ENCODE data around the gene LHX6.

Gene LHX6

DNA sequence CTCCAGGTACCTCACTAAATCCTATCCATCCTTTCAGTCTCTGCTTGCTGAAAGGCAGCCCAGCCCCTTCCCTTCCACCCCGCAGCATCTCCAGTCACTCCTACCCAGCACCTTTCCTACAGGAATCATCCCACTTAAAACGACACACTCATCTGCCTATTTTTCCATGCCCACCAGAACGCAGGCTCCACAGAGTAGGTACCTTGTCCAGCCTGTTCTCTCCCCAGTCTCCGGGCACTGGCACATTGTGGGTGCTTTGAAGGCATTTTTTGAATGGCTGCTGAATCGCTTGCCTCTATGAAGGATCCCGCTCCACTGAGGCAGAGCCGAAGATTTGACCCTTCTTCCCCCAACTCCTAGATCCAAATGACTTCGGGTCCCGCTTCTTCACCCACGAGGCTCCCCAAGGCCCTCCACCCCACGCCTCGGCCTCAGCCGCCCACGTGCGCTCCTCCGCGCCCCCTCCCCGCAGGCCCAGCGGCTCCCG is 15.6 kb downstream of the LHX6 start:
- no peak for TF ChIP-seq EGR1 (IDR thresholded peaks at IDR 0.05)
- TF ChIP-seq TAF1 (IDR thresholded peaks at IDR 0.05; ENCODE audit: low read depth), result no peak
- no peak for TF ChIP-seq FOXM1 (IDR thresholded peaks at IDR 0.05; ENCODE audit: borderline replicate concordance, low read depth)
- TF ChIP-seq, protein P1, sequence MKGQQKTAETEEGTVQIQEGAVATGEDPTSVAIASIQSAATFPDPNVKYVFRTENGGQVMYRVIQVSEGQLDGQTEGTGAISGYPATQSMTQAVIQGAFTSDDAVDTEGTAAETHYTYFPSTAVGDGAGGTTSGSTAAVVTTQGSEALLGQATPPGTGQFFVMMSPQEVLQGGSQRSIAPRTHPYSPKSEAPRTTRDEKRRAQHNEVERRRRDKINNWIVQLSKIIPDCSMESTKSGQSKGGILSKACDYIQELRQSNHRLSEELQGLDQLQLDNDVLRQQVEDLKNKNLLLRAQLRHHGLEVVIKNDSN (IDR thresholded peaks at IDR 0.05), result no peak

DNA sequence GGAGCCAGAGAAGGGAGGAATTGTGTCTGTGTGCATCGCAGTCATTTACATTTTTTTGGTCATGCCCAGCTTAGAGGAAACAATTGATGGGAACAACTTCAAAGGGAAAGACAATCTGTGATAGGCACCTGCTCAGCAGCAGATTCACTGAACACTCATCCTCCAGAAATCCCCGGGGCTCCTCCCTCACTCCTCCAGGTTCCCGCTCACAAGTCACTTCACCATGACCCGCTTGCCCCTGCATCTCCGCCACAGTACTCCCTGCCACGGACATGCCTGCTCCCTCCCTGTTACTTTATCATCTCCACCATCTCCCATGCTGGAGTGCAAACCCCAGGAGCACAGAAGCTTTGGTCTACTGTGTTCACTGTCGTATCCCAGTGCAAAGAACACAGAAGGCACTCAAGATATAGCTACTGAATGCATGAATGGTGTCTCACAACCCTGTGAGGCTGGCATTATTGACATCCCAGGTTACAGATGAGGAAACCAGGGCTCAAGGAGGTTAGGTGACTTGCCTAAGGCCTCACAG is 16.2 kb downstream of the LHX6 start:
- TF ChIP-seq TEAD4 (IDR thresholded peaks at IDR 0.05) (no peak), EP300 (IDR thresholded peaks at IDR 0.05; ENCODE audit: borderline replicate concordance) (no peak), FOXM1 (IDR thresholded peaks at IDR 0.05; ENCODE audit: borderline replicate concordance, low read depth) (no peak), ZBTB7A (IDR thresholded peaks at IDR 0.05; ENCODE audit: low read depth) (no peak), TCF12 (IDR thresholded peaks at IDR 0.05; ENCODE audit: low read depth) (no peak), YY1 (IDR thresholded peaks at IDR 0.05; ENCODE audit: low read depth) (no peak), TAF1 (IDR thresholded peaks at IDR 0.05; ENCODE audit: low read depth) (no peak), EGR1 (IDR thresholded peaks at IDR 0.05) (no peak)
- TF ChIP-seq, protein P2, sequence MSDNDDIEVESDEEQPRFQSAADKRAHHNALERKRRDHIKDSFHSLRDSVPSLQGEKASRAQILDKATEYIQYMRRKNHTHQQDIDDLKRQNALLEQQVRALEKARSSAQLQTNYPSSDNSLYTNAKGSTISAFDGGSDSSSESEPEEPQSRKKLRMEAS (IDR thresholded peaks at IDR 0.05), result no peak

DNA sequence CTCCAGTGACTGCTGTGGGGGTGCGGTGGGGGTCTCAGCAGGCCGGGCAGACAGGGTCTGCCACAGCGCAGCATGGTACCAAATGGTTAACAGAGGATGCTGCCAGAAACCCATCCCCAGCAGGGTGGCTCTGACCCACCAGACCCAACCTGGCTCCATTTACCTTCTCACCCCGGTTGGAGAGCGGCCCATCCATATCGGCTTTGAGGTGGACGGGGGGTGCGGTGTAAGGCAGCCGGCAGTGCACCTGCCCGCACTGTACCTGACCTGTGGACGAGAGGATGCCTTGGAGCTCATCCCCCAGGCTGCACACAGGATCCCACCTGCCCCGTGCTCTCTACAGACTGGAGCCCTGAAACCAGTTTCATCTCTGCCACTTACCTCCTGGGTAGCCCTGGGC is 19.3 kb downstream of the LHX6 start:
- TF ChIP-seq TCF12 (IDR thresholded peaks at IDR 0.05; ENCODE audit: low read depth), result no peak
- no peak for TF ChIP-seq CREB1 (IDR thresholded peaks at IDR 0.05; ENCODE audit: low read depth)
- no peak for TF ChIP-seq TEAD4 (IDR thresholded peaks at IDR 0.05)
- no peak for TF ChIP-seq CEBPB (IDR thresholded peaks at IDR 0.05)
- no peak for TF ChIP-seq FOXM1 (IDR thresholded peaks at IDR 0.05; ENCODE audit: borderline replicate concordance, low read depth)
- TF ChIP-seq EP300 (IDR thresholded peaks at IDR 0.05; ENCODE audit: borderline replicate concordance), result no peak
- TF ChIP-seq, protein P1 (IDR thresholded peaks at IDR 0.05), result no peak
- TF ChIP-seq EGR1 (IDR thresholded peaks at IDR 0.05), result no peak

DNA sequence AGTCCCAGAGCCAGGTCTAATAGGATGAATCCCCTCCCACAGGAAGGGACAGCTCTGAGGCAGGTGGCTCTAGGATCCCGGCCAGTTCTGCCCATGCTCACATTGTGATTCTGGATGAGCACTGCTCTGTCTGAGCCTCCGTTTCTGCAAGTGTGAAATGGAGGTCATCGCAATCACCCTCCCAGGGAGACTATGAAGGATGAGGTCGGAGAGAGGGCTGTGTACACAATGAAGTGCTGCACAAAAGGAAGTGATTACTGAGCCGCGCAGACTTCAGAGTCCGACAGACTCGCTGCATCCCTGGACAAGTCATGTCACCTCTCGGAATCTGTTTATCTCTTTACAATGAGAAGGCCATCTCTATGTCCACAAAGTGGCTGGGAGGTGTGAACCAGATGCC is 21.7 kb downstream of the LHX6 start:
- TF ChIP-seq TAF1 (IDR thresholded peaks at IDR 0.05; ENCODE audit: low read depth), result no peak
- no peak for TF ChIP-seq FOXM1 (IDR thresholded peaks at IDR 0.05; ENCODE audit: borderline replicate concordance, low read depth)
- TF ChIP-seq RAD21 (IDR thresholded peaks at IDR 0.05; ENCODE audit: low read depth), result no peak
- no peak for TF ChIP-seq YY1 (IDR thresholded peaks at IDR 0.05; ENCODE audit: low read depth)
- TF ChIP-seq, protein P2 (IDR thresholded peaks at IDR 0.05), result no peak
- no peak for TF ChIP-seq TCF12 (IDR thresholded peaks at IDR 0.05; ENCODE audit: low read depth)

DNA sequence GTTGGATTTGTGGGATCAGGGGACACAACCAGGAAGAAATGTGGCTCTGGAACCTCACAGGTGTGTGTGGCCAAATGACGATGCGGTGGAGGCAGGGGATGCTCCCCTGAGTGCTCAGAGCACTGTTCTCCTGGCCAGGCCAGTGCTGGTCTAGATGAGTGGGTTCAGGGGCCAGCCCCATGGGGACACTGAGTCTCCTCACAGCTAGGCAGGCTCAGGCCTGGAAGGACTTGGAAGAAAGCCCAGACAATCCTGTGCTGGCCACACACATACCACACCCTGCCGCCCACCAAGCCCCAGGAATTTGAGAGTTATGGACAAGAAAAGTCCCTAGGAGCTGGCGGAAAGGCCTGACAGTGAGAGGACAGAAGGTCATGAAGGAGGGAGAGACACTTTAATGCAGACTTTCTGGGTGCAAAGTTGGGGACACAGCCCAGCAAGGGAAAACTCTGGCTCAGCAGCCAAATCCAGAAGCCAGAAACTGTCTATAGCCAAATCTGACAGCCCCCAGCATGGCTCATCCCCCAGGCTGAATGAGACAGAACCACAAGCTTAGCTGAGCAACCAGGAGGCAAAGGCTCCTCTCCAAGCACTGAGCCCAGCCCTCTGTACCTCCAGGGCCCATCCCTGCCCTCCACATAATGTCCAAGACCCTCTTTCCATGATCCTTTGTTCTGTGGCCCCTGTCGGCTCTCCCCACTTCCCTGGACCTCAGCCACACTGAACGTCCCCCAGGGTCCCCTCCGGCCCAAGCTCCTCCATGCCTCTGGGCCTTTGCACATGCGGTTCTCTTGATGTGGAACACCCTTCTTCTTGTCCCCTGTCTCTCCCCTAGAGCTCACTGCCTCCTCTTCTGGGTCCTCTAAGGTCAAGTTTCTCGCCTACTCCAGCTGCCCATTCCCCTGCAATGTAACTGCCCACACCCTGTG is 22.4 kb downstream of the LHX6 start:
- TF ChIP-seq, protein P2 (IDR thresholded peaks at IDR 0.05), result no peak
- no peak for TF ChIP-seq EP300 (IDR thresholded peaks at IDR 0.05; ENCODE audit: borderline replicate concordance)
- TF ChIP-seq EGR1 (IDR thresholded peaks at IDR 0.05), result no peak
- no peak for TF ChIP-seq CEBPB (IDR thresholded peaks at IDR 0.05)
- no peak for TF ChIP-seq ZBTB7A (IDR thresholded peaks at IDR 0.05; ENCODE audit: low read depth)

DNA sequence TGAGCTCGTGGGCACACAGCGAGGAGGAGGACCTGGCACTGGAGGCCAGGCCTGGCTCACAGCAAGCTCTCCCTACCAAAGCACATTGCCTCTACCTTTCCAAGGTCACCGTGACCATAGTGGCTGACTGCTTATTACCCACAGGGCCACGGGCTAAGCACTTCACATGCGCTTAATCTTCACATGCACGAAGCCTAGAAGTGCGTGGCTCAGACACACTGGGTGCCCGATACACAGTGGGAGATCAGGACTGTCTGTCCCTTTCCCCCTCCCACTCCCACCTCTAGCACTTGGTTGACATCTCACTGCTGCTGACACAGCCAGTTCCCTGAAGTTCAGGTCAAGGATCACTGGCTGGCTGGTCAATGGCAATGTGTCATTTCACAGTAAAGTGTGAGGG is 23.6 kb downstream of the LHX6 start:
- TF ChIP-seq TAF1 (IDR thresholded peaks at IDR 0.05; ENCODE audit: low read depth), result no peak
- no peak for TF ChIP-seq ZBTB7A (IDR thresholded peaks at IDR 0.05; ENCODE audit: low read depth)
- no peak for TF ChIP-seq YY1 (IDR thresholded peaks at IDR 0.05; ENCODE audit: low read depth)
- TF ChIP-seq FOXM1 (IDR thresholded peaks at IDR 0.05; ENCODE audit: borderline replicate concordance, low read depth), result no peak
- TF ChIP-seq EGR1 (IDR thresholded peaks at IDR 0.05), result no peak
- TF ChIP-seq TEAD4 (IDR thresholded peaks at IDR 0.05), result no peak
- no peak for TF ChIP-seq TCF12 (IDR thresholded peaks at IDR 0.05; ENCODE audit: low read depth)
- TF ChIP-seq, protein P3, sequence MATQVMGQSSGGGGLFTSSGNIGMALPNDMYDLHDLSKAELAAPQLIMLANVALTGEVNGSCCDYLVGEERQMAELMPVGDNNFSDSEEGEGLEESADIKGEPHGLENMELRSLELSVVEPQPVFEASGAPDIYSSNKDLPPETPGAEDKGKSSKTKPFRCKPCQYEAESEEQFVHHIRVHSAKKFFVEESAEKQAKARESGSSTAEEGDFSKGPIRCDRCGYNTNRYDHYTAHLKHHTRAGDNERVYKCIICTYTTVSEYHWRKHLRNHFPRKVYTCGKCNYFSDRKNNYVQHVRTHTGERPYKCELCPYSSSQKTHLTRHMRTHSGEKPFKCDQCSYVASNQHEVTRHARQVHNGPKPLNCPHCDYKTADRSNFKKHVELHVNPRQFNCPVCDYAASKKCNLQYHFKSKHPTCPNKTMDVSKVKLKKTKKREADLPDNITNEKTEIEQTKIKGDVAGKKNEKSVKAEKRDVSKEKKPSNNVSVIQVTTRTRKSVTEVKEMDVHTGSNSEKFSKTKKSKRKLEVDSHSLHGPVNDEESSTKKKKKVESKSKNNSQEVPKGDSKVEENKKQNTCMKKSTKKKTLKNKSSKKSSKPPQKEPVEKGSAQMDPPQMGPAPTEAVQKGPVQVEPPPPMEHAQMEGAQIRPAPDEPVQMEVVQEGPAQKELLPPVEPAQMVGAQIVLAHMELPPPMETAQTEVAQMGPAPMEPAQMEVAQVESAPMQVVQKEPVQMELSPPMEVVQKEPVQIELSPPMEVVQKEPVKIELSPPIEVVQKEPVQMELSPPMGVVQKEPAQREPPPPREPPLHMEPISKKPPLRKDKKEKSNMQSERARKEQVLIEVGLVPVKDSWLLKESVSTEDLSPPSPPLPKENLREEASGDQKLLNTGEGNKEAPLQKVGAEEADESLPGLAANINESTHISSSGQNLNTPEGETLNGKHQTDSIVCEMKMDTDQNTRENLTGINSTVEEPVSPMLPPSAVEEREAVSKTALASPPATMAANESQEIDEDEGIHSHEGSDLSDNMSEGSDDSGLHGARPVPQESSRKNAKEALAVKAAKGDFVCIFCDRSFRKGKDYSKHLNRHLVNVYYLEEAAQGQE (IDR thresholded peaks at IDR 0.05; ENCODE audit: low read depth), result no peak
- TF ChIP-seq NFIC (IDR thresholded peaks at IDR 0.05), result no peak
- TF ChIP-seq EP300 (IDR thresholded peaks at IDR 0.05; ENCODE audit: borderline replicate concordance), result no peak
- no peak for TF ChIP-seq RAD21 (IDR thresholded peaks at IDR 0.05; ENCODE audit: low read depth)
- TF ChIP-seq, protein P2 (IDR thresholded peaks at IDR 0.05), result no peak
- TF ChIP-seq, protein P1 (IDR thresholded peaks at IDR 0.05), result no peak
- no peak for TF ChIP-seq CREB1 (IDR thresholded peaks at IDR 0.05; ENCODE audit: low read depth)

All from Ishikawa (cell line).